Tibial nerve (tissue), 4 donors: ENCODE results near the gene ARHGAP26.

Experiments used
- CTCF ChIP-seq, 5 experiments: fragments of 200-600 bp in 3 of 5; fragments of 450-650 bp in 2 of 5; sonication (generic) in 3 of 5; IDR thresholded peaks; one replicate each; pipeline ENCODE4 v1.5.1; 2016 to 2019; ENCODE audit warnings: antibody characterized with exemption in 5 of 5, mild to moderate bottlenecking in 3 of 5, moderate library complexity in 2 of 5
- EP300 ChIP-seq, 2 donors: sonication (generic); formaldehyde crosslinking; IDR thresholded peaks; one replicate each; pipeline ENCODE4 v1.6.1; 2017; ENCODE audit warnings: antibody characterized with exemption in 2 of 2, mild to moderate bottlenecking in 1 of 2
- POLR2A ChIP-seq, 2 donors: fragments of 450-650 bp; IDR thresholded peaks; one replicate each; pipeline ENCODE4 v1.6.1; 2017; ENCODE audit warnings: antibody characterized with exemption in 2 of 2, mild to moderate bottlenecking in 2 of 2, moderate library complexity in 2 of 2

DNA sequence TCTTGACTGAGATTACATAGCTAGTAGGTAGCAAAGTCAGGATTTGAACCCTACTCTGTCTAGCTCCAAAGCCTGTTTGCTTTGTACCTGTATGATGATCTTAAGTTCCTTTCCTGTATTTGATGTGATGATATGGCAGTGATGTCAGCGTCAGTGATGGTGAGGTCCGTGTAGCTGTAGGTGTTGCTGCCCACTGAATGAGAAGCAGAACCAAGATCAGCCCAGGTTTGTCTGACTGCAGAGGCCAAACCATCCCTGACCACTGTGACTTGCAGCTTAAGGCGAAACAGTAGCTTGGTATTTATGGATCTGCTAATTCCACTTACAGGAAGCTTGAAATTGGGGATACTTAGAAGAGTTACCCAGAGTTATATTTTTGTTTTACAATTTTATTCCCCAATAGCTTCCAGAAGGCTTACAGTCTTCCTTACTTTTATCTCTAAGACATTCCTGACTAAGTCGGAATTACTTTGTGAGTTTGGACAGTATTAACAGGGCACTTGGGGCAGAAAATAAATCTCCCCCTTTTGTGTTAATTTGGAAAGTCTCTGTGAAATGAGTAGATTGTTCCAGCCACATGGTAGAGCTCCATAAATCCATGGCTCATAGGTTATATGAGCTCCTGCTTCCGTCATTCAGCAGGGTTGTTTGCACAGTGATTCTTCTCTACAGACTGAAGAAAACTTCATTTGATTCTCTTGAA lies 359.9 kb downstream of the ARHGAP26 start:
- TF ChIP-seq CTCF (IDR thresholded peaks at IDR 0.05) (no peak), POLR2A (IDR thresholded peaks at IDR 0.05) (no peak), EP300 (IDR thresholded peaks at IDR 0.05) (no peak)
